ENCODE results near the gene HPSE2.

DNA sequence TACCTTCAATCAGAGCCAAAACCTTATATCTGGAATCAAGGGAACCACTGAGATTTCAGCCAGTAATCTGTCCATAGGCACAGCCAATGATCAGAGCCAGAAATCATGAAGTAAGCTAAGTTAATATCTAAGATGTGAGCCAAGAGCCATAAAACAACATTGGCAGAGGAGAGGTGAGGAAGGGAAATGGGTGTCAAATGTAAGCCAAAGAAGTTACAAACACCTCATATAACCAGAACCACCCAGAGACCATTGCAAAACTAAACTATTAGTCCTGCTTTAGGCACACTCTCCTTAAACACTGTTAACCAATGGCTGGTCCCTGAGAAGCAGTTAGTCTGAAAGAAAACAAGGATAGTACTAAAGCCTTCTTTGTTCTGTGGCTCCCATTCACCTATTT is 173.1 kb downstream of the HPSE2 start:
- no peak for TF ChIP-seq POLR2AphosphoS5 (IDR thresholded peaks at IDR 0.05; ENCODE audit: low read depth, low read length)
- TF ChIP-seq, protein P1, sequence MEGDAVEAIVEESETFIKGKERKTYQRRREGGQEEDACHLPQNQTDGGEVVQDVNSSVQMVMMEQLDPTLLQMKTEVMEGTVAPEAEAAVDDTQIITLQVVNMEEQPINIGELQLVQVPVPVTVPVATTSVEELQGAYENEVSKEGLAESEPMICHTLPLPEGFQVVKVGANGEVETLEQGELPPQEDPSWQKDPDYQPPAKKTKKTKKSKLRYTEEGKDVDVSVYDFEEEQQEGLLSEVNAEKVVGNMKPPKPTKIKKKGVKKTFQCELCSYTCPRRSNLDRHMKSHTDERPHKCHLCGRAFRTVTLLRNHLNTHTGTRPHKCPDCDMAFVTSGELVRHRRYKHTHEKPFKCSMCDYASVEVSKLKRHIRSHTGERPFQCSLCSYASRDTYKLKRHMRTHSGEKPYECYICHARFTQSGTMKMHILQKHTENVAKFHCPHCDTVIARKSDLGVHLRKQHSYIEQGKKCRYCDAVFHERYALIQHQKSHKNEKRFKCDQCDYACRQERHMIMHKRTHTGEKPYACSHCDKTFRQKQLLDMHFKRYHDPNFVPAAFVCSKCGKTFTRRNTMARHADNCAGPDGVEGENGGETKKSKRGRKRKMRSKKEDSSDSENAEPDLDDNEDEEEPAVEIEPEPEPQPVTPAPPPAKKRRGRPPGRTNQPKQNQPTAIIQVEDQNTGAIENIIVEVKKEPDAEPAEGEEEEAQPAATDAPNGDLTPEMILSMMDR (IDR thresholded peaks at IDR 0.05): no peak
